ENCODE measurements around the gene TNFRSF12A.
A peak's percentile ranks its signal among the peaks of the same experiment; 100 is the strongest.

The TNFRSF12A gene

GRCh38 chr16:3012828-3013420, 7.2 kb upstream of the TNFRSF12A start, which contains the start of gene CLDN9:
Gene CLDN9, plus strand, starts transcription at chr16:3012923. Its CDS starts 440 bp downstream, at chr16:3013363.
- DNase-seq (ENCODE audit: low read depth): no peak

- DNase-seq (ENCODE audit: low read depth): no peak
These were observed 6.6 kb upstream of the TNFRSF12A start for GRCh38 chr16:3013491-3013951.

GRCh38 chr16:3013998-3014690, 6.0 kb upstream of the TNFRSF12A start:
- DNase-seq (ENCODE audit: low read depth): no peak

- DNase-seq (ENCODE audit: low read depth): no peak
These were observed 5.2 kb upstream of the TNFRSF12A start for GRCh38 chr16:3014971-3015370.

- no peak for DNase-seq (ENCODE audit: low read depth)
These were observed 4.2 kb upstream of the TNFRSF12A start for GRCh38 chr16:3015865-3016521.

GRCh38 chr16:3017344-3017743, 2.8 kb upstream of the TNFRSF12A start:
- no peak for DNase-seq (ENCODE audit: low read depth)

GRCh38 chr16:3017794-3018506, 2.2 kb upstream of the TNFRSF12A start, which contains the start of gene CLDN6:
Gene CLDN6, minus strand, starts transcription at chr16:3018183. Its CDS starts 2,162 bp downstream, at chr16:3016021.
- DNase-seq (ENCODE audit: low read depth): no peak

- no peak for DNase-seq (ENCODE audit: low read depth)
These were observed 448 bp upstream of the TNFRSF12A start for GRCh38 chr16:3019594-3020246.

GRCh38 chr16:3020604-3021448, 658 bp downstream of the TNFRSF12A start:
- peak; percentile 65 for DNase-seq (ENCODE audit: low read depth)

GRCh38 chr16:3021449-3022207, 1.5 kb downstream of the TNFRSF12A start:
- peak; percentile 96 for DNase-seq (ENCODE audit: low read depth)

- peak; percentile 93 for DNase-seq (ENCODE audit: low read depth)
These were observed 2.1 kb downstream of the TNFRSF12A start for GRCh38 chr16:3022208-3022683.

GRCh38 chr16:3022684-3023414, 2.7 kb downstream of the TNFRSF12A start:
- DNase-seq (ENCODE audit: low read depth): peak; percentile 58

- DNase-seq (ENCODE audit: low read depth): peak; percentile 40
These were observed 3.2 kb downstream of the TNFRSF12A start for GRCh38 chr16:3023415-3023668.

GRCh38 chr16:3023669-3024478, 3.7 kb downstream of the TNFRSF12A start, which contains the start of the genes HCFC1R1 and THOC6:
Gene HCFC1R1, minus strand, starts transcription at chr16:3023942. Its CDS starts 1 bp downstream, at chr16:3023941.
Gene THOC6, plus strand, starts transcription at chr16:3024035. Its CDS starts 292 bp downstream, at chr16:3024327.
- DNase-seq (ENCODE audit: low read depth): peak; percentile 96

- DNase-seq (ENCODE audit: low read depth): no peak
These were observed 5.1 kb downstream of the TNFRSF12A start for GRCh38 chr16:3025032-3026002.

GRCh38 chr16:3026003-3026378, 5.8 kb downstream of the TNFRSF12A start:
- DNase-seq (ENCODE audit: low read depth): no peak

All from stromal cell of bone marrow (primary cell).